ENCODE measurements around the gene SLC36A2. TPM values are rescaled to one million over a fixed set of nuclear protein-coding genes. Genes with fewer than 3 reads are reported as not detected.

The SLC36A2 gene
- total RNA-seq, 5 donors from 2014 or later (not counting 1 experiment from before 2014, with no cell fraction given) = not detected

DNA sequence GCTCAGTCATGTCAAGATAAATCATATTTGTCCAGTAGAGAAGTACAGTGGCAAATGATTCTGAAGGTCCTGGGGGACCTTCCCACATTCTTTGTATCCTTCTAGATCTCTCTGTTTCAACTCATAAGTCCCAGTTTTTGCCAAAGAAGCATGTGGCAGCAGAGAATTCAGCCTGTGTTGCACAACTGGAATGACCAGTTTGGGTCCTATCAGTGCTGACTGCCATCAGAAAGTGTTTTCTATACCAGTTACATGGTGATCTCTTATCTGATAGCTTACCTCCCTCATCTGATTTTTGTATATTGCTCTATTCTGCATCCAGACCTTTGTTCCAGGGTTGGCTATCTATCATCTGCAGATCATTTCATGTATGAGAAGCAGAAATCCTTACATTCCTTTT, 72.7 kb downstream of the SLC36A2 start:
- Histone ChIP-seq H3K27ac (ENCODE audit: low read length) (no peak overlapping the region), H3K9me3 (no peaks in the 10 kb centered on the region), H3K4me1 (ENCODE audit: control insufficient read depth in 1 of 2, extremely low read depth in 1 of 2, insufficient read depth in 2 of 2, low read length in 2 of 2) (no peaks in the 10 kb centered on the region), H3K36me3 (ENCODE audit: control insufficient read depth in 2 of 2, extremely low read depth in 1 of 2, insufficient read depth in 1 of 2, low read length in 1 of 2) (peaks cover 0 to 2% of the 10 kb centered on the region in 2 donors), H3K27me3 (replicated peaks in 1 of 2; ENCODE audit: control insufficient read depth in 2 of 2, extremely low read depth in 1 of 2, insufficient read depth in 2 of 2, low read length in 1 of 2) (peaks cover 0 to 3% of the 10 kb centered on the region in 2 experiments), H3K4me3 (ENCODE audit: control insufficient read depth in 1 of 2, extremely low read depth in 1 of 2, low read length in 1 of 2) (no peak overlapping the region)
- POLR2A ChIA-PET = interaction anchor here in 1 of 2 donors (0.7 kb wide), 1 partner anchor 214 kb away, joined by 6 read pairs; no protein-coding TSS in a partner anchor
- CTCF ChIA-PET = interaction anchor here in 1 of 2 donors (0.7 kb wide), 1 partner anchor 13 kb away, joined by 4 read pairs; no protein-coding TSS in a partner anchor
- no peaks in the 10 kb centered on the region for H3K4me1 Mint-ChIP-seq
- no peak for DNase-seq
- no peaks in the 10 kb centered on the region for H3K36me3 Mint-ChIP-seq
- H3K27me3 Mint-ChIP-seq = no peaks in the 10 kb centered on the region
- H3K4me3 Mint-ChIP-seq = no peak overlapping the region
- ATAC-seq (replicated peaks in 1 of 4) = no peak
- H3K27ac Mint-ChIP-seq = no peak overlapping the region
- no peaks in the 10 kb centered on the region for H3K9me3 Mint-ChIP-seq

DNA sequence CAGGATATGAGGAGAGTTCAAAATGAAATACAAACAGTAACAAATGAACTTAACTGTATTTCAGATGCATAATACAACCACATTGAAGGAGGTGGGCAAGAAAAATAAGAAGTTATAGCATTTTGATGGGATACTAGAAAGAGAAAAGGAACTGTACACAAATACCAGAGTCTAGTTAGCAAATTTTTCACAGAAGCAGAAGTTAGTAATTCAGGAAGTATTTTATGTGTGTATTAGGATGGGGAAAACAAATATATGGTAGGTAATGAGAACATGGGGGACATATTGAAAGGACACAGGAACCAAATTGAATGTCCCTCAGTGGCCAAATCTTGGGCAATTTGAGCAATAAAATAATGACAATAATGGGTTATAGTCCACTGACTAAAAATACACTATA, 76.0 kb downstream of the SLC36A2 start:
- Histone ChIP-seq H3K27ac (ENCODE audit: low read length) (no peak overlapping the region), H3K27me3 (replicated peaks in 1 of 2; ENCODE audit: control insufficient read depth in 2 of 2, extremely low read depth in 1 of 2, insufficient read depth in 2 of 2, low read length in 1 of 2) (no peaks in the 10 kb centered on the region), H3K9me3 (no peaks in the 10 kb centered on the region), H3K4me1 (ENCODE audit: control insufficient read depth in 1 of 2, extremely low read depth in 1 of 2, insufficient read depth in 2 of 2, low read length in 2 of 2) (no peaks in the 10 kb centered on the region), H3K36me3 (ENCODE audit: control insufficient read depth in 2 of 2, extremely low read depth in 1 of 2, insufficient read depth in 1 of 2, low read length in 1 of 2) (peaks cover 7 to 31% of the 10 kb centered on the region in 2 donors), H3K4me3 (ENCODE audit: control insufficient read depth in 1 of 2, extremely low read depth in 1 of 2, low read length in 1 of 2) (no peak overlapping the region)
- DNase-seq (no peak), ATAC-seq (replicated peaks in 1 of 4) (no peak)
- Mint-ChIP-seq H3K36me3 (peaks cover 25% of the 10 kb centered on the region), H3K4me3 (no peak overlapping the region), H3K27ac (no peak overlapping the region), H3K27me3 (no peaks in the 10 kb centered on the region), H3K4me1 (no peaks in the 10 kb centered on the region), H3K9me3 (no peaks in the 10 kb centered on the region)
- POLR2A ChIA-PET = no interaction called here
- CTCF ChIA-PET = no interaction called here

DNA sequence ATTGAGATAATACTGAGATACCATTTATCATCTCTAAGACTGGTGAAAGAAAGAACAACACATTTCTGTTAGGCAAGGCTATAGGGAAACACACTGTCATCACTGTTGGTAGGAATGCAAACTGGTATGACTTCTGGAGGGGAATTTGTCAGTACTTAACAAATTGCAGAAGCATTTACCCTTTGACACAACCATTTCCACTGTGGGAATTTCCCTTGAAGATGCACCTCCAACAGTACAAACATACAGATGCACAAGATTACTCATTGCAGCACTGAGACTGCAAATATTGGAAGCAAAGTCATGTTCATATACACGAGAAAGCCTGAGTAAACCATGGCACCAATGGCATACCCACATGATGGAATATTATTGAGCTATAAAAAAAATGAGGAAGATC, 76.8 kb downstream of the SLC36A2 start:
- Histone ChIP-seq H3K4me3 (ENCODE audit: control insufficient read depth in 1 of 2, extremely low read depth in 1 of 2, low read length in 1 of 2) (no peak overlapping the region), H3K36me3 (ENCODE audit: control insufficient read depth in 2 of 2, extremely low read depth in 1 of 2, insufficient read depth in 1 of 2, low read length in 1 of 2) (peaks cover 7 to 32% of the 10 kb centered on the region in 2 donors), H3K27me3 (replicated peaks in 1 of 2; ENCODE audit: control insufficient read depth in 2 of 2, extremely low read depth in 1 of 2, insufficient read depth in 2 of 2, low read length in 1 of 2) (no peaks in the 10 kb centered on the region), H3K27ac (ENCODE audit: low read length) (no peak overlapping the region), H3K4me1 (ENCODE audit: control insufficient read depth in 1 of 2, extremely low read depth in 1 of 2, insufficient read depth in 2 of 2, low read length in 2 of 2) (no peaks in the 10 kb centered on the region), H3K9me3 (no peaks in the 10 kb centered on the region)
- H3K9me3 Mint-ChIP-seq = no peaks in the 10 kb centered on the region
- no CpG with 5 or more reads among the region's 1 CpG for WGBS (ENCODE audit: insufficient coverage)
- no peaks in the 10 kb centered on the region for H3K27me3 Mint-ChIP-seq
- no peaks in the 10 kb centered on the region for H3K4me1 Mint-ChIP-seq
- DNase-seq (no peak), ATAC-seq (replicated peaks in 1 of 4) (no peak)
- H3K4me3 Mint-ChIP-seq = no peak overlapping the region
- POLR2A ChIA-PET = no interaction called here
- peaks cover 31% of the 10 kb centered on the region for H3K36me3 Mint-ChIP-seq
- H3K27ac Mint-ChIP-seq = no peak overlapping the region
- CTCF ChIA-PET = no interaction called here

DNA sequence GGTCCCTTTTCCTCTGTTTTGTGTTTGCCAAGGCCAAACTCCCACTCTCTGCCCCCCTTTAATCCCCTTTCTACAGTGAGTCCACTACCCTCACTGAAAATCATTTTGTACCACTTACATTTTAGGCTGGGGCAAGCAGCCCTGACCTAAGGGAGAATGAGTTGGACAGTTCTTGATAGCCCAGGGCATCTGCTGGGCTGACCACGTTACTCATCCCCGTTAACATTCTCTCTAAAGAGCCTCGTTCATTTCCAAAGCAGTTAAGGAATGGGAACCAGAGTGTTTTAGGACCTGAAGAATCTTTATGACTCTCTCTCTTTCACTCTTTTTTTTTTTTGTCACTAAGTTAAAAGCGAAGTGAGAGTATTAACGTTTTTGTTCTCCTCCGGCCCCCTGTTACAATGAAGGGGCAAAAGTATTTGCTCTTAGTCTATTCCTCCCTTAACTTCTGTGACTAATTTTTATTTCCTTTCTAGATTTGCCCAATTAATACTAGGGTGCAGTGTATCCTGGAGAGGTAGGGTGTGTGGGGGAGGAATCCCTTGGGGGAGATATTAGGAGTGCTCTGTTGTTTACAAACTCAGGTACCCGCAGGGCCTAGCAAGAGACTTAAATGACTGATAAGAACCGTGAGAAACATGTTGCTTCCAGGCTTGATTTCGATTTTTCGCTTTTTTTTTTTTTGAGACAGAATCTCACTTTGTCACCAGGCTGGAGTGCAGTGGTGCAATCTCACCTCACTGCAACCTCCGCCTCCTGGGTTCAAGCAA, 79.7 kb downstream of the SLC36A2 start:
- peaks cover 52% of the 10 kb centered on the region for H3K36me3 Mint-ChIP-seq

More for the DNA sequence above, 79.7 kb downstream of the SLC36A2 start:
- Histone ChIP-seq H3K27me3 (replicated peaks in 1 of 2; ENCODE audit: control insufficient read depth in 2 of 2, extremely low read depth in 1 of 2, insufficient read depth in 2 of 2, low read length in 1 of 2) (no peaks in the 10 kb centered on the region), H3K36me3 (ENCODE audit: control insufficient read depth in 2 of 2, extremely low read depth in 1 of 2, insufficient read depth in 1 of 2, low read length in 1 of 2) (peaks cover 14 to 40% of the 10 kb centered on the region in 2 donors), H3K4me1 (ENCODE audit: control insufficient read depth in 1 of 2, extremely low read depth in 1 of 2, insufficient read depth in 2 of 2, low read length in 2 of 2) (no peaks in the 10 kb centered on the region), H3K4me3 (ENCODE audit: control insufficient read depth in 1 of 2, extremely low read depth in 1 of 2, low read length in 1 of 2) (no peak overlapping the region), H3K9me3 (no peaks in the 10 kb centered on the region), H3K27ac (ENCODE audit: low read length) (no peak overlapping the region)
- Mint-ChIP-seq H3K4me1 (peaks cover 0 to 10% (median 0%) of the 10 kb centered on the region in 3 donors), H3K27me3 (no peaks in the 10 kb centered on the region), H3K9me3 (no peaks in the 10 kb centered on the region), H3K4me3 (no peak overlapping the region), H3K27ac (no peak overlapping the region)
- CTCF ChIA-PET = interaction anchor here in 1 of 2 donors (0.7 kb wide), 1 partner anchor 227 kb away, joined by 4 read pairs; no protein-coding TSS in a partner anchor
- DNase-seq = no peak
- WGBS (ENCODE audit: insufficient coverage) = 90% methylated on average over 7 of the region's 11 CpGs
- POLR2A ChIA-PET = no interaction called here
- no peak for ATAC-seq (replicated peaks in 1 of 4)

Other genes with a start within 250 kb of the SLC36A2 start
- gene ANXA6, start 189.8 kb downstream of the SLC36A2 start, total RNA-seq = 100 to 1,000 TPM; 266 to 395 (median 345) TPM
- 100 to 1,000 TPM in 1 of 5 donors, 10 to 100 TPM in 4; 86.3 to 112 (median 93.5) TPM for gene CCDC69, start 123.5 kb downstream of the SLC36A2 start, total RNA-seq
- 10 to 100 TPM in 3 of 5 donors, 1 to 10 TPM in 2; 8.2 to 20.9 (median 11.5) TPM for gene GM2A, start 94.4 kb downstream of the SLC36A2 start, total RNA-seq
- gene SLC36A3, start 43.8 kb downstream of the SLC36A2 start, total RNA-seq = not detected
- gene SLC36A1, start 100.0 kb upstream of the SLC36A2 start, total RNA-seq = 1 to 10 TPM; 5.1 to 8.5 (median 6.3) TPM
- not detected for gene FAT2, start 243.8 kb upstream of the SLC36A2 start, total RNA-seq